Tibial artery (tissue), 4 donors: Measurements from ENCODE around the gene GPR45.

Experiments
- DNase-seq, 2 donors: peaks; one replicate each; pipeline ENCODE4 v3.0.0-alpha.2; 2019
- H3K27ac ChIP-seq, 2 donors: fragments of 200-600 bp; sonication (generic) in 1 of 2; 1 replicate in 1 of 2; 2 replicates in 1 of 2; pipeline ENCODE4 v1.5.1; 2018 to 2019; ENCODE audit warnings: mild to moderate bottlenecking in 1 of 2
- H3K27me3 ChIP-seq, 2 donors: fragments of 200-600 bp; sonication (generic) in 1 of 2; one replicate each; pipeline versions ENCODE4 v1.5.1 to v1.6.0; 2016 to 2019
- H3K36me3 ChIP-seq, 3 donors: fragments of 200-600 bp; sonication (generic) in 2 of 3; one replicate each; pipeline ENCODE4 v1.5.1; 2016 to 2019; ENCODE audit warnings: mild to moderate bottlenecking in 2 of 3
- H3K4me1 ChIP-seq, 4 donors: fragments of 200-600 bp; sonication (generic) in 2 of 4; 1 replicate in 3 of 4; 2 replicates in 1 of 4; pipeline ENCODE4 v1.5.1; 2016 to 2019
- H3K4me3 ChIP-seq, 2 donors: fragments of 200-600 bp; sonication (generic) in 1 of 2; 1 replicate in 1 of 2; 2 replicates in 1 of 2; pipeline ENCODE4 v1.5.1; 2018 to 2019; ENCODE audit warnings: mild to moderate bottlenecking in 2 of 2
- H3K9me3 ChIP-seq, 3 donors: fragments of 200-600 bp; sonication (generic) in 1 of 3; one replicate each; pipeline ENCODE4 v1.5.1; 2016 to 2019
- CTCF ChIP-seq, 2 experiments: fragments of 200-600 bp in 1 of 2; fragments of 450-650 bp in 1 of 2; IDR thresholded peaks; one replicate each; pipeline ENCODE4 v1.5.1; 2017 to 2019; ENCODE audit warnings: antibody characterized with exemption in 2 of 2, mild to moderate bottlenecking in 1 of 2, moderate library complexity in 1 of 2
- intact Hi-C: fragments of 100-400 bp; cut with DNase I; formaldehyde crosslinking; loops from one replicate; pipeline ENCODE4 v1.15.0; 2023; ENCODE audit warnings: low total_unique reads

GPR45 gene

GRCh38 chr2:105290981-105291660 lies 49.6 kb downstream of the GPR45 start:
- no peak for DNase-seq
- Histone ChIP-seq H3K27me3 (no peaks in the 10 kb centered on the region), H3K4me1 (peaks cover 0 to 3% (median 0%) of the 10 kb centered on the region in 4 donors), H3K9me3 (no peaks in the 10 kb centered on the region), H3K4me3 (no peak overlapping the region), H3K36me3 (peaks cover 28 to 75% (median 57%) of the 10 kb centered on the region in 3 donors), H3K27ac (no peak overlapping the region)
- intact Hi-C loops: no loop called here
- no peak for TF ChIP-seq CTCF (IDR thresholded peaks at IDR 0.05)

DNA sequence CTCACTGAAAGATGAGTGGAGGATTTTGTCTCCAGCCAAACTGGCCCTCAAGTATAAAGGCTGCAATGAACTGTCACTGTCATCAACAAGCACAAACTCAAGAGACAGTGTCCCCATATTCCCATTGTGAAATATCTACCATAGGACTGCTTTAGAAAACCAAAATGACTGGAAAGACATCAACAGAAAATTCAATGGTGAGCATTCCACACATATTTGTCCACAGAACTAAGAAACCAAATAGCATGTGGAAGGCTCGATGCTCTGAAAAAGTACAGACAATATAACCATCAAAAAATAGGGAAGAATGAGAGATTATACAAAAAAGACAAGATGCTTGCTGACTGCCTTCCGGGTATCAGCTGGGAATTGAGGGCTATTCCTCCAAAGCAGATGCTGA lies 50.4 kb downstream of the GPR45 start:
- intact Hi-C loops: no loop called here
- H3K36me3 ChIP-seq: peaks cover 30 to 73% (median 53%) of the 10 kb centered on the region in 3 donors

More for the DNA sequence above, 50.4 kb downstream of the GPR45 start:
- DNase-seq: no peak
- no peaks in the 10 kb centered on the region for H3K9me3 ChIP-seq
- no peaks in the 10 kb centered on the region for H3K27me3 ChIP-seq
- H3K4me3 ChIP-seq: no peak overlapping the region
- no peak for TF ChIP-seq CTCF (IDR thresholded peaks at IDR 0.05)
- no peak overlapping the region for H3K27ac ChIP-seq
- H3K4me1 ChIP-seq: peaks cover 0 to 3% (median 0%) of the 10 kb centered on the region in 4 donors
